HG03175 (cell line): Measurements from ENCODE around the gene UPK3A.
"Not testable (repeated sequence)": the region's sequence is repeated elsewhere in the genome, so short reads cannot be mapped to it uniquely, and the experiment has no call there.

ENCODE experiments used
- ATAC-seq: cut with Tn5 transposase; IDR thresholded peaks from one replicate; pipeline ENCODE4 v1.9.1; 2021; ENCODE audit warnings: mild to moderate bottlenecking, moderate library complexity; ENCODE audit not compliant: unreplicated experiment

UPK3A gene

GRCh38 chr22:45324311-45324711 is 39.6 kb downstream of the UPK3A start:
- no peak for ATAC-seq

GRCh38 chr22:45328261-45328660 is 43.5 kb downstream of the UPK3A start:
- not testable (repeated sequence) for ATAC-seq

- ATAC-seq = no peak
Measured at GRCh38 chr22:45328822-45329529, 44.2 kb downstream of the UPK3A start.

DNA sequence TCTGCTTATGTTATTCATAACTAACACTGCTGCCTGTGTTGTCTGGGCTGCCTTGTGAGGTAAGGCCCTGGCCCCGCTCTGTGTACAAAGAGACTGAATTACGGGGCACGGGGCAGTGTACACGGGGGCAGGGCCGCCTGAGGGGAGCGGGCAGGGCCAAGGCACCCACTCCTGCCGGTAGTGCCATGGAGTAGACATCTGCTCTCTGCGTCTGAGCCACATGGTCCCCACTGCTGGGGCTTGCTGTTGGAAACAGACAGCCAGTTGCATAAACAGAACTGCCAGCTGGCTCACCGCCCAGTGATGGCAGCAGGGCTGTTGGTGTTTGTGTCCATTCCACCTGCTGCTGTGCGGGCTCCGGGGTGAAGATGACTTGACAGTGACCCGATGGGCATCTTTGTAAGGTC is 44.8 kb downstream of the UPK3A start:
- ATAC-seq = no peak

DNA sequence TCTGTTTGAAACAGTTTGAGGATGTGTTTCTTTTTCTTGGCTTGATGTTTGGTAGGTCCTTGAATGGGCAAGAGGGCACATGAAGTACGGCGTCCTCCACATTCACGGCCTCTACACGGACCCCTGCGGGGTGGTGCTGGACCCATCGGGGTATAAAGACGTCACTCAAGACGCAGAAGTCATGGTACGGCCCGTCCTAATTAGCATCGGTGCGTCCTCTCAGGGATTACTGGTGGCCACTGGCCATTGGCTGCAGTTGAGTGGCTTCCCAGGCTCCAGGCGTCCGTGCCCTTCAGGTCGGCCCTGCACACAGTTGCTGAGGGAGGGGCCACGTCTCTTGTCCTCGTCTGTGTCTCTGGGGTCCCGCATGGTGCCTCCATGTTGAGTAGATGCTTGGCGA is 45.8 kb downstream of the UPK3A start:
- ATAC-seq = no peak

DNA sequence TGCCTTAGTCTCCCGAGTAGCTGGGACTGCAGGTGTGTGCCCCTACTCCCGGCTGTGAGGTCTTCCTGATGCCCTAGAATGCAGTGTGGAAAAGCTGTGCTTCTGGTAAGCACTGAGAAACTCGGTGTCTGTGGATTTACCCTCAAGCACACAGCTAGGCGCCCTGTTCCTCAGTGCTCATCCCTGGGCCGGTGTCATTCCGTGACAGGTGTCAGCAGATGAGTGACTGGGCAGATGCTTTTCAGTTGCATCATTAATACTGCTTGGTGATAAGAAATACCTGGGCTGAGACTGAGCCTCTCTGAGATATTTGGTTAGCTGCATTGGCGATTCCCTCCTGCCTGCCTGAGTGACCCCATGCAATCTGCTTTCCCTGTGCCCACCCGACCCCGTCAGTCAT is 46.7 kb downstream of the UPK3A start:
- no peak for ATAC-seq

GRCh38 chr22:45332001-45332400 is 47.3 kb downstream of the UPK3A start:
- ATAC-seq = no peak

- no peak for ATAC-seq
Measured at GRCh38 chr22:45334068-45334467, 49.3 kb downstream of the UPK3A start.

DNA sequence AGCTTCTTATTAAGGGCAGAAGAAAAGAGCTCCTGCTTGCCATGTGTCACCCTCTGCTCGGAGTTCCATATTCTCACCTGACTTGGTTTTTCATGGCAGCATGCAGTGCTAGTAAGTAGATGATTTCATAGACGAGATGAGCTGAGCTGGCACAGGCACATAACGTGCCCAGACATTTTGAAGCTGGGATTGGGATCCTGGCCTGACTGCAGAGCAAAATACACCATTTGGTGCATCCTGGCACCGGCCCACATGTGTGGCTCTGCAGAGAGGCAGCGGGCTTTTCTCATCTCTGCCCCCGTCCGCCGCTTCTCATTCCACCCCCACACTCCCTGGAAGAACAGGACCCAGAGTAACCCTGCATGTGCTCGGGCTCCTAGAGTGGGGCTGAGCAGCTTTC is 49.8 kb downstream of the UPK3A start:
- no peak for ATAC-seq

DNA sequence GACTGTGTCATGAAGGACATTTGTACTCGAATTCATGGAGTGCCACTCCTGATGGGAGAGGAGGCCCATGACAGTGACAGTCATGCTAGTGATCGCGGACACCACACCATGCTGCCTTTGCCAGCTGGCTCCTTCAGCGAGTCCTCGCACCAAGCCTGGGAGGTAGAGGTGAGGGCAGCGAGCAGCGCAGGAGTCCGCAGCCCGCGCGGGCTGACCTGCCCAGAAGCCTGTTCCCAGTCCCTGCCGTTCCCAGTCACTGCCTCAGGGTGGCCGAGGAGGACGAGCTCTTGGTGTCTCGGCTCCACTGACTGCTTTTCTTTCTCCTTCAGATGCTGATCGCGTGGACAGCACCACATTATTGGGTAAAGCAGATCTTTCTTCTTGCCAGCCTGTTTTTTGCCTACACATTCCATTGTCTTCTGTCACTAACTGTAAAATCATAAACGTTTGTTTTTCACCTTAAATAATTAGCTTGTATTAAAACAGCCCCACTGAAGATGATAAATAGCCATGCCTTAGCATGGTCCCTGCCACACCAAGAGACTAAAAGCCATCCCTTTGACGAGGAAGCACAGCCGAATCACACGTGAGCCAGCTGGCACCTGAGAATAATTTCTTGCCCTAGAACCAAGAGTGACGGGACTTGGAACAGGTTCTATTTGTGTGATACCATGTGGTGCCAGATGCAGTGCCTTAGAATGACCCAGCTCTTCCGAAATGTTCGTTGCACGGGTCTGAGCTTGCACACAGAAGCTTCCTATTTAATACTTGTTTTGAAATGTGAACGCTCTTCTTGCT is 50.5 kb downstream of the UPK3A start:
- ATAC-seq = no peak

DNA sequence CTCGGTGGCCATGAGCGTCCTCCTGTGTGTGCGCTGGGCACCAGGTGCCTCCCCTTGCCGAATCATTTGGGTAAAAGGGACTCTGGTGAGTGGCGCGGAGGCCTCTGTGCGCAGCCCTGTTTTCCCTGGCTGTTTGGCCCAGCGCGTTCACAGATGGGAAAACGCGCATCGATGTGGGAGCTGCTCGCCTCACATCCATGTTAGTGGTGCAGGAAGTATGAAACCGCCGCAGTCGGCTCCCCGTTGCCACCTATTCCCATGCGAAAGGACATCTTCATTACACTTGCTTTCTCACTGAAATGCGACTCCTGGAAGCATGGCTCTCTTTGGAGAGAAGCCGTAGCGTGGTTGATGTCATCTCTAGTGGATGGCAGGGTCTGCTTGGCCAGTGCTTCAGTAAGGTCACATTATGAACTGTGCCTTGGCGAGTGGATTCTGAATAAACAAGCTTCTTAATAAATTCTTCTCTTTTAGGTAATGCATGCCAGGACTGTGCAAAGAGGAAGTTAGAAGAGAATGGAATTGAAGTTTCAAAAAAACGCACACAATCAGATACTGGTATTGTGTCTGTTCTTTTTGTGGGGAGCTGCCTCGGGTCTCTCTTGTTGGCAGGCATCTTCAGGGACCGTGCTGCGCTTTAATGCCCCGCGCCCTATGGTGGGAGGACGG is 51.2 kb downstream of the UPK3A start:
- no peak for ATAC-seq

GRCh38 chr22:45336971-45337431 is 52.3 kb downstream of the UPK3A start:
- ATAC-seq = no peak

DNA sequence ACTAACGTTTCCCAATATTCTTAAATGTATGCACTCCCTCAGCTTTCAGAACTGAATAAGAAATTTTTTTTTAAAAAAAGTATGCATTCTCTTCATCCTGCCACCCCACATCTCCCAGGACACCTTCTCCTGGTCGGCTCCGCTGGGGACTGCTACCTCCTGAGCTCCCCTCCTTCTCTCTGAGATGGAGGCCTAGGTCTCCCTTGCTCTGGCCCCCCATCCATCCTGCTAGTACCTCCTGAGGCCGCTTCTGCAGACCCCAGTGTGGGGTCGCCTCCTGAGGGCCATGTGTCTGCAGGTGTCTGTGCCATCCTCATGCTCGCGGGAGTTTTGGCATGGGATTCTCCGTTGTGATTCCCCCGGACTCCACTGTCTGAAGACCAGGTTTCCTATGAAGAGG is 52.8 kb downstream of the UPK3A start:
- no peak for ATAC-seq

DNA sequence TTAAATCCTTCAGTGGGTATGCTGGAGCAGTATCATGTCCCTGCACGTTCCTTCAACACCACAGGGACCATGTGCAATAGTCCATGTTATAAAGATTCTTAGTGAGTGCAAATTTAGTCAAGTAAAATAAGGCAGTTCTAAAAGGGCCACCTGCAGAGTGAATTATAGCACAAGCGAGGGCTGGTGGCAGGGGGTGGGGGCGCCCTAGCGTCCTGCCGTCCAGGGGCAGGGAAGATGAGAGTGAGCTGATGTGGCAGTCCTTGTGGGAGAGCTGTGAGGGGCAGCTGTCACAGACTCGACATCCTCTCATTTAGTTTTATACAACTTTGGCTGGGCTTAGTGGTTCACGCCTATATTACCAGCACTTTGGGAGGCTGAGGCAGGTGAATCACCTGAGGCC is 54.0 kb downstream of the UPK3A start:
- no peak for ATAC-seq

DNA sequence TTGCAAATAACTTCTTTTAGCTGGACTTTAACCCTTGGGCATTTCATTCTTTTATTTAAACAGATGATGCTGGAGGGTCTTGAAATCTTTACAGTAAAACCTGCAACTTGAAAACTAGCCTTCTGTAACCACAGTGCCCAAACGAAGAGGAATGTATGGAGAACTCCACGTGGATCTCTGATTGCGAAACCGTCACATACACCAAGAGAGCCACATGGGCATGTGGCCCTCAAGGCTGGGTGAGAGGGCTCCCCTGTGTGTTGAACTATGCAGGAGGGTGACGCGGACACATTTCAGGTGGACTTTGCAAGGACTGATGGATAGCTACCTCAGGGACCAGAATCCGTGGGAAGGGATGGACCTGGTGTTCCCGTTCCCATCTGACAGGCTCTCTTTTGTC is 55.6 kb downstream of the UPK3A start:
- ATAC-seq = no peak

DNA sequence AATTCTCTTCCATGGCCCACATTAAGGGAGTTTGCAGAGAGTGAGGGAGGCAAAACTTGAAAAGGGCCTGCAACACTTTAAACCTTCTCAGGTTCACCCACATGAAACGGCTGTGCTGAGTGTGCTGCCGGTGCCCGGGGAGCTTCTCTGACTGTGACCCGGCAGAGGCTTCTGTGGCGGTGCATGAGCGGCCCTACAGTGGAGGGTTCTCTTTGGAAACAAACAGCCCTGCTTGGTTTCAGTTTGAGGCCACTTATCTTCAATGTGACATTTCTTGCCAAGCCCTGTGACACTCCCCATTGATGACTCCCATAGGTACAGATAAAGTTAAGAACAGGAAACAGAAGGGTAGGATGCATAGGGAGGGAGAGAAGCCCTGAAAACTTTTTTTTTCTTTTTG is 56.7 kb downstream of the UPK3A start:
- no peak for ATAC-seq

- no peak for ATAC-seq
Measured at GRCh38 chr22:45343143-45343542, 58.4 kb downstream of the UPK3A start.

GRCh38 chr22:45344334-45344733 is 59.6 kb downstream of the UPK3A start:
- ATAC-seq = no peak
